Brain microvascular endothelial cell (primary cell): ENCODE measurements around the gene PTPN14.

Source experiments
- DNase-seq: peaks from one replicate; pipeline ENCODE4 v3.0.0-alpha.2; 2020
- H3K27ac ChIP-seq: fragments of 250-450 bp; sonication (Bioruptor Pico); 2 replicates; pipeline ENCODE4 v1.5.1; 2020; ENCODE audit warnings: mild to moderate bottlenecking, moderate library complexity
- H3K27me3 ChIP-seq: fragments of 250-450 bp; sonication (Bioruptor Pico); replicated peaks from 2 replicates; pipeline ENCODE4 v1.5.1; 2020; ENCODE audit warnings: mild to moderate bottlenecking
- H3K36me3 ChIP-seq: fragments of 250-450 bp; sonication (Bioruptor Pico); replicated peaks from 2 replicates; pipeline ENCODE4 v1.5.1; 2020; ENCODE audit warnings: mild to moderate bottlenecking
- H3K4me3 ChIP-seq: 2 replicates; pipeline ENCODE4 v1.5.1; 2011; ENCODE audit warnings: low read depth, mild to moderate bottlenecking, control low read depth, low read length, moderate library complexity
- in situ Hi-C: cut with HindIII; loops from 2 replicates; pipeline ENCODE4 v1.10.0; 2017; ENCODE audit warnings: low sequenced_read_pairs, low pct_ligation_motif_present
- TF ChIP-seq, protein P1 (sequence below): IDR thresholded peaks from 2 replicates; pipeline ENCODE4 v1.5.1; 2011; ENCODE audit warnings: low read depth, mild to moderate bottlenecking, moderate library complexity, low read length, control low read depth, inconsistent platforms; ENCODE audit errors: missing control alignments

The PTPN14 gene

DNA sequence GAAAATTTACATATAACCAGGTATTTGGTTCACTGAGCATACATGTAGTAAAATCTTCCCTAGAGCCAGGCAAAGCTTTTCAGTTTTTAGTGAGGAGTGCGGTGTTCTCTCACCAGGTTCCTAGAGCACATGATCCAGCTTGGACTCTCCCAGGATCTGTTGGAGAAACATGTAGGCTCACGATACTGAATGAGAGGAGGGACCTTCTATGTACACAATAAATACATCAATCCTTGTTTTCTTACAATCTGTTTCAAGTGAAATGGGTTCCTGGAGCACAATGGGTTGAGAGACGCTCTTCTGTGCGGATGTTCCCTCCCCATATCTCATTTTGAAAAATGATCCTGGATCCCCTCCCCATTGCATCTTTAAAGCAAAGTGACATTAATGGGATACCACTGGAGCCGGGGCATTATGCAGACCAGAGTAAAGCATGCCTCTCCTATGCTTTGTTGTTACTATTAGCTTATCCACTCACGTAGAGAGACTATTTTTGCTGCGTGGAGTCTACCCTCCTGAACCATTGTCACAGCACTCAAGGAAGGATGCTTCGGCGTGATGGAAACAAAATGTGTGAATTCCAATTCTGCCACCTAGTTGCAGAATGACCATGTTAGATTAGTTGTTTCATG lies 251.1 kb downstream of the PTPN14 start:
- Histone ChIP-seq H3K27ac (no peak overlapping the region), H3K4me3 (no peak overlapping the region), H3K36me3 (no peaks in the 10 kb centered on the region), H3K27me3 (no peaks in the 10 kb centered on the region)
- TF ChIP-seq, protein P1, sequence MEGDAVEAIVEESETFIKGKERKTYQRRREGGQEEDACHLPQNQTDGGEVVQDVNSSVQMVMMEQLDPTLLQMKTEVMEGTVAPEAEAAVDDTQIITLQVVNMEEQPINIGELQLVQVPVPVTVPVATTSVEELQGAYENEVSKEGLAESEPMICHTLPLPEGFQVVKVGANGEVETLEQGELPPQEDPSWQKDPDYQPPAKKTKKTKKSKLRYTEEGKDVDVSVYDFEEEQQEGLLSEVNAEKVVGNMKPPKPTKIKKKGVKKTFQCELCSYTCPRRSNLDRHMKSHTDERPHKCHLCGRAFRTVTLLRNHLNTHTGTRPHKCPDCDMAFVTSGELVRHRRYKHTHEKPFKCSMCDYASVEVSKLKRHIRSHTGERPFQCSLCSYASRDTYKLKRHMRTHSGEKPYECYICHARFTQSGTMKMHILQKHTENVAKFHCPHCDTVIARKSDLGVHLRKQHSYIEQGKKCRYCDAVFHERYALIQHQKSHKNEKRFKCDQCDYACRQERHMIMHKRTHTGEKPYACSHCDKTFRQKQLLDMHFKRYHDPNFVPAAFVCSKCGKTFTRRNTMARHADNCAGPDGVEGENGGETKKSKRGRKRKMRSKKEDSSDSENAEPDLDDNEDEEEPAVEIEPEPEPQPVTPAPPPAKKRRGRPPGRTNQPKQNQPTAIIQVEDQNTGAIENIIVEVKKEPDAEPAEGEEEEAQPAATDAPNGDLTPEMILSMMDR: no peak
- no peak for DNase-seq
- in situ Hi-C loops: no loop called here
